ENCODE data around the gene SDK2.

SDK2 gene

GRCh38 chr17:73500414-73500999 is 143.7 kb downstream of the SDK2 start:
- no peak for DNase-seq (ENCODE audit: low read depth in 1 of 2, low spot score in 1 of 2)
- TF ChIP-seq JUND (IDR thresholded peaks at IDR 0.05; ENCODE audit: low read depth) = no peak
- in situ Hi-C loops (cut with HindIII; ENCODE audit: low pct_unique_long_range_greater_than_20kb, low sequenced_read_pairs) = no loop called here

GRCh38 chr17:73498886-73499554 is 145.2 kb downstream of the SDK2 start:
- no peak for DNase-seq (ENCODE audit: low read depth in 1 of 2, low spot score in 1 of 2)
- in situ Hi-C loops (cut with HindIII; ENCODE audit: low pct_unique_long_range_greater_than_20kb, low sequenced_read_pairs) = no loop called here
- TF ChIP-seq JUND (IDR thresholded peaks at IDR 0.05; ENCODE audit: low read depth) = no peak

GRCh38 chr17:73498176-73498575 is 146.1 kb downstream of the SDK2 start:
- no peak for TF ChIP-seq JUND (IDR thresholded peaks at IDR 0.05; ENCODE audit: low read depth)
- in situ Hi-C loops (cut with HindIII; ENCODE audit: low pct_unique_long_range_greater_than_20kb, low sequenced_read_pairs) = no loop called here
- no peak for DNase-seq (ENCODE audit: low read depth in 1 of 2, low spot score in 1 of 2)

- no peak for DNase-seq (ENCODE audit: low read depth in 1 of 2, low spot score in 1 of 2)
- TF ChIP-seq JUND (IDR thresholded peaks at IDR 0.05; ENCODE audit: low read depth) = no peak
- in situ Hi-C loops (cut with HindIII; ENCODE audit: low pct_unique_long_range_greater_than_20kb, low sequenced_read_pairs) = no loop called here
Observed at GRCh38 chr17:73497721-73498120, 146.5 kb downstream of the SDK2 start.

GRCh38 chr17:73496232-73496631 is 148.0 kb downstream of the SDK2 start:
- TF ChIP-seq JUND (IDR thresholded peaks at IDR 0.05; ENCODE audit: low read depth) = no peak
- in situ Hi-C loops (cut with HindIII; ENCODE audit: low pct_unique_long_range_greater_than_20kb, low sequenced_read_pairs) = no loop called here
- DNase-seq (ENCODE audit: low read depth in 1 of 2, low spot score in 1 of 2) = no peak

- in situ Hi-C loops (cut with HindIII; ENCODE audit: low pct_unique_long_range_greater_than_20kb, low sequenced_read_pairs) = no loop called here
- no peak for TF ChIP-seq JUND (IDR thresholded peaks at IDR 0.05; ENCODE audit: low read depth)
- DNase-seq (ENCODE audit: low read depth in 1 of 2, low spot score in 1 of 2) = no peak
Observed at GRCh38 chr17:73495641-73496040, 148.6 kb downstream of the SDK2 start.

GRCh38 chr17:73494950-73495349 is 149.3 kb downstream of the SDK2 start:
- in situ Hi-C loops (cut with HindIII; ENCODE audit: low pct_unique_long_range_greater_than_20kb, low sequenced_read_pairs) = no loop called here
- DNase-seq (ENCODE audit: low read depth in 1 of 2, low spot score in 1 of 2) = no peak
- no peak for TF ChIP-seq JUND (IDR thresholded peaks at IDR 0.05; ENCODE audit: low read depth)

GRCh38 chr17:73493956-73494926 is 150.0 kb downstream of the SDK2 start:
- in situ Hi-C loops (cut with HindIII; ENCODE audit: low pct_unique_long_range_greater_than_20kb, low sequenced_read_pairs) = no loop called here
- no peak for DNase-seq (ENCODE audit: low read depth in 1 of 2, low spot score in 1 of 2)
- no peak for TF ChIP-seq JUND (IDR thresholded peaks at IDR 0.05; ENCODE audit: low read depth)

GRCh38 chr17:73492821-73493814 is 151.1 kb downstream of the SDK2 start:
- in situ Hi-C loops (cut with HindIII; ENCODE audit: low pct_unique_long_range_greater_than_20kb, low sequenced_read_pairs) = no loop called here
- no peak for DNase-seq (ENCODE audit: low read depth in 1 of 2, low spot score in 1 of 2)
- no peak for TF ChIP-seq JUND (IDR thresholded peaks at IDR 0.05; ENCODE audit: low read depth)

- in situ Hi-C loops (cut with HindIII; ENCODE audit: low pct_unique_long_range_greater_than_20kb, low sequenced_read_pairs) = no loop called here
- TF ChIP-seq JUND (IDR thresholded peaks at IDR 0.05; ENCODE audit: low read depth) = no peak
- no peak for DNase-seq (ENCODE audit: low read depth in 1 of 2, low spot score in 1 of 2)
Observed at GRCh38 chr17:73492125-73492820, 152.0 kb downstream of the SDK2 start.

GRCh38 chr17:73491648-73492047 is 152.6 kb downstream of the SDK2 start:
- DNase-seq (ENCODE audit: low read depth in 1 of 2, low spot score in 1 of 2) = no peak
- in situ Hi-C loops (cut with HindIII; ENCODE audit: low pct_unique_long_range_greater_than_20kb, low sequenced_read_pairs) = no loop called here
- TF ChIP-seq JUND (IDR thresholded peaks at IDR 0.05; ENCODE audit: low read depth) = no peak
